Stimulated activated CD8-positive, alpha-beta memory T cell treated with anti-CD3 and anti-CD28 coated beads, Interleukin-15, amount 100 ng/mL, for 1 hour (primary cell): Measurements from ENCODE around the gene SPTLC3.

Experiments
- DNase-seq: peaks from one replicate; pipeline ENCODE4 v3.0.0-alpha.2; 2020; ENCODE audit warnings: low read depth

The SPTLC3 gene

DNA sequence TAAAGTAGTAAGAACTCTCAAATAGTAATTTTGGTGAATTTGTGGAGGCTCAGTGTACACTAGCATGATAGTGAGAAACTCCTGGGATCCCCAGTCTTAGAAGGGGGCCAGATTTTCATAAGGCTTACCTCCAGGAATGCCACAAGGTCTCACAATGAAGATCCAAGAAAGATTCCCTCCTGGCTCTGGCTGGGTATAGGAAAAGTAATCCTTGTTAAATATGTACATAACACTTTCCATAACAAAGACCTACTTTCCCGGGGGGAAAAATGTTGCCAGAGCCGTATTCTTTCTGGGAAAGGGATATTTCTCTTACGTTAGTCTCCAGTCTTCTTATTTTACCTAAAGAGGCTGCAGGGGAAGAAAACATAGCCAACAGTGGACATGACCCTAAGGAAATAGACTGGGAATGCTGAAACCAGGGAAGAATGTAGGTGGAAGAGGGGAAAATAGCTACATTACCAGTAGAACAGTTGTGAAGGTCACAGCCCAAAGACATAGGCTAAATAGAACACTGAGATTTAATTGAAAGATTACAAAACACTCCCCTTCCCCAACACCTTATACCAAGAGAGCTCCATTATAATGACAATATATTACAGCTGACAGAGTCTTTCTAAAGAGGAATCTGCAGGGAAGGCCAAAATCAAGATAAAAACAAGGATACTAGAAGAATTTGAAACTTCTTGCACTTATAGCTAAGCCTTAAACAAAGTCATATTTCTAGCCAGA lies 177.4 kb downstream of the SPTLC3 start:
- DNase-seq = no peak

DNA sequence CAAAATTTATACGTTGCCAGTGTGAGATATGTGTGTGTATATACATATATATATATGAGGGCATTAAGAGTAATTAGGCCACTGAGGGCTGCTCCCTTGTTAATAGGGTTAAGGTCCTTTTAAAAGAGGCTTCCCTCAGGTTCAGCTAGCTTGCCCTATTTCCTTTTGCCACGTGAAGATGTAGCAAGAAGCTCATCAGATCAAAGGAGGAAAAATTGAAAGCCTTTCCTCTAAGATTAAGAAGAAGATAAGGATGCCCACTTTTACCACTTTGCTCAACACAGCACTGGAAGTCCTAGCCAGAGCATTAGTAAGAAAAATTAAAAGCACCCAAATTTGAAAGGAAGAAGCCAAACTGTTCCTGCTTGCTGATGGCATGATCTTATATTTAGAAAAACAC lies 179.1 kb downstream of the SPTLC3 start:
- no peak for DNase-seq

DNA sequence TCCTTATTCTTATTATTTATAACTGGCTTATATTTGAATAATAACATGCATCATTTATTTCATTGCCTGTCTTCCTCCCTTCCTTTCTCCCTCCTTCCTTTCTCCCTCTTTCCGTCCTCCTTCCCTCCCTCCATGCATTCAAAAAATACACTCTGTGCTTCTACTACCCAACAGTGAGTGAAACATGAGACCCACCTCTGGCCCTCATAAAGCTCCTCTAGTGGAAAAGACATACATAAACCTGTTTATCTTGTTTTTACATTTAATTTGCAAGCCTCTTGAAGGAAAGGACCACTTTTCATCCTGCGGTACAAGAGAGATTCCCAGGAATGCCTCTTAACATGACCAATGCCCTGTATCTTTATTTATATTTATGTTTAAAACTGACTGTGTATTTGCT lies 190.5 kb downstream of the SPTLC3 start:
- DNase-seq = no peak

DNA sequence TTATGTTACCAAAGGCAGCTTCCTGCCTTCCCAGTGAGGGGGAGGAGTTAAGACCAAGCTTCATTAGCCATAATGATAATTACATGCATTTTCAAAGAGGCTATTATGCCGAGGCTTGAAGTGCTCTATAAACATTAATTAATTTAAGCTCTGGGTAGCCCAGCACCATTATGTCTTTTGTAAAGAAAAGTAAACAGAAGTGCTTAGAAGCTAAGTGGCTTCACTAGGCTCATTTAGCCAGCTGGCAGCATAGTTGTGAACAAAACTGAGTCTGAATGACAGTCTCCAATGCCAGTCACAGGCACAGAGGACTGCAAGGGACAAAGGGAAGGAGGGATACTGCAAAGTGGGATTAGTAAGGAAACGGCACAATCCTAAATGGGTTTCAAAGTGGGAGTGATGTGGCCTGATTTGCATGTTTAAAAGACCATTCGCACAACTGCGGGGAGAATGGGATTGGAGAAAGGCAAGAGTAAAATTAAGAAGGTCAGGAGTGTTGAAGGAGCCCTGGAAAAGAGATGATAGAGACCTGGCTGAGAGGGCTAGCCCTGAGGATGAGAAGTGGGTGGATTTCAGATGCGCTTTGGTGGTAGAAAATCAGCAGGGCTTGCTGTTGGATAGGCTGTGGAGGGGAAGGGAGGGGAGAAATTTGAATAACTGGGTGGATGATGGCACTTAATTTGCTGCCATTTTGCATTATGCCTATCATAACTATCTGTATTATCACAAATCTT lies 192.2 kb downstream of the SPTLC3 start:
- DNase-seq = no peak

DNA sequence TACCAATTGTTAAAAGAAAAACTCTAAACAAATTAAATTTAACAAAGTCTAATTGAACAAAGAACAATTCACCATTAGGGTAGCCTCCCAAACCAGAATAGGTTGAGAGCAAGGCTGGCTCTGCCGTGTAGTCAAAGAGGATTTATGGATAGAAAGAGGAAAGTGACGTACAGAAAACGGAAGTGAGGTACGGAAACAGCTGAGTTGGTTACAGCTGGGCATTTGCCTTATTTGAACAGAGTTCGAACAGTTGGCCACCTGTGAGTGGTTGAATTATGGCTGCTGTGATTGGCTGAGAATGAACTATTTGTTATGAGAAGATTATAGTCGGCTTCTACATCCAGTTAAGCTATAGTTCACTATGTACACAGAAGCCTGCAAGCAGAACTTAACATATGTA lies 193.8 kb downstream of the SPTLC3 start:
- DNase-seq = no peak

DNA sequence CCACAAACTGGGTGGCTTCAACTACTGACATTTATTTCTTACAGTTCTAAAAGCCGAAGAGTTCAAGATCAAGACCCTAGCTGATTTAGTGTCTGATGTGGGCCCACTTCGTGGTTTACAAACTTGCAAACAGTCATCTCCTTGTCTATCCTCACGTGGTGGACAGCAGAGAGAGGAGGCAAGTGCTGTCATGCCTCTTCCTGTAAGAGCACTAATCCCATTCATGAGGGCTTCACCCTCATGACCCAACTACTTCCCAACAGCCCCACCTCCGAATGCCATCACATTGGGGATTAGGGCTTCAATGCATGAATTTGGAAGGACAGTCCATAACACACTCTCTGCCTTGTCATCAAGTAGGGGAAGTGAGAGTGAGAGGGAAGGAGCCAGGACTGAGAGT lies 196.7 kb downstream of the SPTLC3 start:
- no peak for DNase-seq

DNA sequence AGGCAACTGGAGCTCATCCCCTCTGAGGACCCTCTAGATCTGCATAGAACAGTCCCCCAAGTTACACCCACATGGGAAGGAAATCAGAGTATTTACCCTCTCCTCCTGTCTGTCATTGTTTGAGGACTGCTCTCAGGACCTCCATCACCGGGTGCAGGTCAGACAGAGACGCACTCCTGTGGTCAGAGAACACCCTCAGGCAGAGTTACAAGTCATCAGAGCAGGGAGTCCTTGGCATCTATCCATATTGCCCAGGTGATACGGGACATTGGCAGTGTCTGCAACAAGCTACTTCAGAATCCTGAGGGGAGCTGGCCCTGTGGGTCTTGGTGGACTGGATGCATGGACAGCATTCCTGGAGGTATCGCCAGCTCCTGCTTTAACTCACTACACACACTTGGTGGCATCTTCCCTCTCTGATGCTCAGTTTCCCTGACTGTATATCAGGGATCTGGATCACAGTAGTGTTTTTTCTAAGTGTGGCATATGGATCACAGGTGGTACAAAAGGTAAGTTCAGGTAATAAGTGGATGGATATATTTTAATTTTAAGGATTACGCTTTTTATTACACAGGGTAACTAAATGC lies 197.2 kb downstream of the SPTLC3 start:
- DNase-seq = no peak

DNA sequence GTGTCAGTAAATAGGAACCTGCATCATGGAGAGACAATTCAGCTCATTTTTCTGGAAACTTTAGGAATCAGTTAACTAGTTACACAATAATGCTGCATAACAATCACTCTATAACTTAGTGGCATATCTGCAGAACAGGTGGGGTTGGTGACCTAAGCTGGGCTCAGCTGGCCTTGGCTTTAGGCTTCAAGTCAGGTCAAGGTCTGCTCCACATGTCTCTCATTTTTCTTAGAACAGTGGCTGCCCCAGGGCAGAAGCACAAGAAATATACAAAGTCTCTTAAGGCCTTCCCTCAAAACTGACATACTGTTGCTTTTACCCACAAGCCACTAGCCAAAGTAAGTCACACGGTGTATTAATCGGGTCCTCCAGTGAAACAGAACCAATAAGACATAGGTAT lies 198.2 kb downstream of the SPTLC3 start:
- no peak for DNase-seq

DNA sequence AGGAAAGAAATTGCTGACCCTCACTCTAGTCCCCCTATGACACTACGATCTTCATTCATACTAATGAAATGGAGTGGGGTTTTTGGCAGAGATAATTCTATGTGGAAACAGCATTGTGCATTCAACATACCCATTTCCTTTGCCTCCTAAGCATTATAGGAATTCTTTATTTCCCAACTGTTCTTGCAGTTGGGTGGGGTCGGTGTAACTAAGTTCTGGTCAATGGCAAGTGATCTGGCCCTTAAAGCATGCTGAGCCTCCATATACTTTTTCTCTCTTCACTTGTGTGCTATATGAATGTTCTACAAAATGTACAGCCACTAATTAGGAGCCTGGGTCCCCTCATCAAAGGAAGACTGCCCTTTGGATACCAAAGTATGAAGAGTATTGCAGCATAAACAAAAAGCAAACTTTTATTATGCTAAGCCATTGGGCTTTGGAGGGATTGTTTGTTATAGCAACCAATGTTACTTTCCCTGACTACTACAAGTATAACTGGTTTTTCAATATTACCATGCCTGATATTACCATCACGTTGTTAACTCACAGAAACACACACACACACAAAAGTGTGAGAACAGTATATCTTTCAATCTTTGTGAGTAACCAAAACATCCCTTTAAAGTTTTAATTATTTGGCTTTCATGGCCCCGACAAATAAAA lies 203.3 kb downstream of the SPTLC3 start:
- DNase-seq = no peak

DNA sequence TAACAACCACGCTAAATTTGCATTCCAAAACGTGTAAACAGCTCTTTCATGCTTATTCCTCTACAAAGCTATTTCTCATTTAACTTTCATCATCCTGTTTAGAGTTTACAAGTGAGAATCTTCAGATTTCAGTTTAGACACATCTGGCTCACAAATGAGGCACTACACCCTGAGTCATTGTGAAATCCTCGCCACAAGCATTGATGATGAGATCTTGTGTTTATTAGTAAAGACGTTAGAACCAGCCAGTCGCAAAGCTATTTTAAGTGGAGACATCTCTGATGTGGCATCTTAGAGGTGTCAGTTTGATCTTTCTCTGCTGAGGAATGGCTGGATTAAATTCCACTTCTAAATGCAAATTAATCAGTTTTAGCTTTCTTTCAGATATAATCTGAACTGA lies 204.0 kb downstream of the SPTLC3 start:
- no peak for DNase-seq

DNA sequence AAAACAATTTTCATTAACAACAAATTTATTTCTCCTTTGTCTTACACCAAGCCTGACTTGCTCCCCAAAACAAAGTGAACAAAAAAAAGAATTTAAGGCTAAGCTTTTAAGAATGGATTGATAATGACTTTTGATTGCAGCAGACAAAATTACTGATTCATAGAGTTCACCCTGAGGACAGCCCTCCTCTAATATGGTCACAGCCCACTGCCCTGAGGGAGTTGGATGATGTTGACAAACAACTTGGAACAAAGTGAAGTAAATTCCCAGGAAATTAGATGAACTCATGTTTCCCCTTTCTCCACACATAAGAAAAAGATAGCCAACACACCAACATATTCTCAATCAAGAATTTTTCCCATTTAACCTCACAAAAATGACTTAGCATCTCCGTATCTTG lies 204.6 kb downstream of the SPTLC3 start:
- no peak for DNase-seq

DNA sequence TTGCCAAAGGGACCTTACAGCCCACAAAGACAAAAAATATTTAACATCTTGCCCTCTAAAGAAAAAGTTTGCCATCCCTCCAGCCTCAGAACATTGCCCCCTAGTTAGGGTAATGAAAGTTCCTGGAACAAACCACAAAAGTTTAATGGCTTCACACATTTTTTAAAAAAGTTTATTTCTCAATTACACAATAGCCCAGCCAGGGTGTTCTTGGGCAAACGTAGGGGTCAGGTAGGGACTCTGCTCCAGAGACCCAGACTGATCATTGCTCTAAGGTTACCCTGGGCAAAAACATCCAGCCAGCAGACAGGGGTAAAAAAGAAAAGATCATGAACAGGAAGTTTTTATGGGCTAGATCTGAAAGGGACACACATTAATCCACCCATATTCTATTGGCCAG lies 207.8 kb downstream of the SPTLC3 start:
- DNase-seq = no peak
